Gastrocnemius medialis (tissue), 4 donors: ENCODE measurements around the gene SLC17A7. TPM values are rescaled to one million over a fixed set of nuclear protein-coding genes. Genes with fewer than 3 reads are reported as not detected.

Source experiments
- ATAC-seq, 2 donors: fragments of 150-250 bp; one replicate each; pipeline ENCODE4 v1.9.1; 2016
- DNase-seq, 2 donors: peaks; one replicate each; pipeline ENCODE4 v3.0.0-alpha.2; 2019
- H3K27ac ChIP-seq, 4 donors: fragments of 200-600 bp; sonication (generic); 1 replicate in 1 of 4; 2 replicates in 3 of 4; pipeline ENCODE4 v1.5.1; 2016 to 2018; ENCODE audit warnings: mild to moderate bottlenecking in 2 of 4, moderate library complexity in 1 of 4
- H3K27me3 ChIP-seq, 3 donors: fragments of 200-600 bp; sonication (generic) in 2 of 3; 1 replicate in 1 of 3; 2 replicates in 2 of 3; pipeline versions ENCODE4 v1.5.1 to v1.6.0; 2016 to 2019; ENCODE audit warnings: mild to moderate bottlenecking in 1 of 3, moderate library complexity in 1 of 3
- H3K36me3 ChIP-seq, 2 donors: fragments of 200-600 bp; sonication (generic) in 1 of 2; one replicate each; pipeline ENCODE4 v1.5.1; 2017 to 2018
- H3K4me1 ChIP-seq, 2 donors: fragments of 200-600 bp; sonication (generic) in 1 of 2; one replicate each; pipeline ENCODE4 v1.5.1; 2016 to 2017; ENCODE audit warnings: mild to moderate bottlenecking in 2 of 2
- H3K4me3 ChIP-seq, 4 donors: fragments of 200-600 bp; sonication (generic) in 3 of 4; 1 replicate in 1 of 4; 2 replicates in 3 of 4; pipeline ENCODE4 v1.5.1; 2016 to 2019; ENCODE audit warnings: mild to moderate bottlenecking in 2 of 4
- H3K9me3 ChIP-seq, 3 donors: fragments of 200-600 bp; sonication (generic) in 2 of 3; 1 replicate in 1 of 3; 2 replicates in 2 of 3; pipeline ENCODE4 v1.5.1; 2016 to 2019
- POLR2A ChIP-seq, 2 donors: fragments of 450-650 bp; IDR thresholded peaks; one replicate each; pipeline ENCODE4 v1.6.1; 2017; ENCODE audit warnings: antibody characterized with exemption in 2 of 2, mild to moderate bottlenecking in 2 of 2, moderate library complexity in 2 of 2
- in situ Hi-C, 4 donors: fragments of 200-750 bp; cut with MboI; loops; one replicate each; pipeline versions ENCODE4 v1.15.0 to v1.8.0; 2017; ENCODE audit warnings: low sequenced_read_pairs in 4 of 4
- intact Hi-C: fragments of 100-400 bp; cut with DNase I; formaldehyde crosslinking; loops from one replicate; pipeline ENCODE4 v1.15.1; 2023; ENCODE audit warnings: low total_unique reads
- total RNA-seq, 4 donors: library from RNA; depleted of rRNA; stranded (reverse); fragments of >200 nt; gene quantifications; one replicate each; pipeline versions ENCODE4 v1.1.0 to v1.2.3, GENCODE V29; 2016
- TF ChIP-seq, protein P1 (sequence below), 5 experiments: fragments of 450-650 bp in 3 of 5; fragments of 200-600 bp in 2 of 5; sonication (generic) in 2 of 5; IDR thresholded peaks in 4 of 5; conservative IDR thresholded peaks in 1 of 5; 1 replicate in 4 of 5; 2 replicates in 1 of 5; pipeline ENCODE4 v1.5.1; 2016 to 2019; ENCODE audit warnings: antibody characterized with exemption in 5 of 5, mild to moderate bottlenecking in 3 of 5, moderate library complexity in 3 of 5

The SLC17A7 gene
- total RNA-seq, 4 donors from 2014 or later = 0.24 to 1.6 (median 0.33) TPM

DNA sequence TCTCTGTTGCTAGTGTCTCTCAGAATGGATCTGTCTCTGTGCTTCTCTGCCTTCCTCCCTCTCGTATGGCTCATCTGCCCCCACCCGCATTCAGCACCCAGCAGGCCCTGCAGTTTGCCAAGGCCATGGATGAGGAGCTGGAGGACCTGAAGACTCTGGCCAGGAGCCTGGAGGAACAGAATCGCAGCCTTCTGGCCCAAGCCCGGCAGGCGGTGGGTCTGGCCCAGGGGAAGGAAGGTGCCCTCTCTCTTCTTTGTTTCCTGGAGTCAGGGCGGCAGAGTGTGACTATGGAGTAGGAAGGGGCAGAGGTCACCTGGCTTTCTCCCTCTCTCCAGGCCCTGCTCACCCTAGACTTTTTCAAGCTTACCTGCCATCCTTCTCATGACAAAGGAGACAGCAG, 42.4 kb downstream of the SLC17A7 start:
- Histone ChIP-seq H3K9me3 (no peaks in the 10 kb centered on the region), H3K4me1 (no peaks in the 10 kb centered on the region), H3K27ac (no peak overlapping the region), H3K27me3 (peaks cover 0 to 5% (median 2%) of the 10 kb centered on the region in 3 donors), H3K4me3 (no peak overlapping the region), H3K36me3 (no peaks in the 10 kb centered on the region)
- intact Hi-C loops = no loop called here
- no peak for TF ChIP-seq POLR2A (IDR thresholded peaks at IDR 0.05)
- TF ChIP-seq, protein P1, sequence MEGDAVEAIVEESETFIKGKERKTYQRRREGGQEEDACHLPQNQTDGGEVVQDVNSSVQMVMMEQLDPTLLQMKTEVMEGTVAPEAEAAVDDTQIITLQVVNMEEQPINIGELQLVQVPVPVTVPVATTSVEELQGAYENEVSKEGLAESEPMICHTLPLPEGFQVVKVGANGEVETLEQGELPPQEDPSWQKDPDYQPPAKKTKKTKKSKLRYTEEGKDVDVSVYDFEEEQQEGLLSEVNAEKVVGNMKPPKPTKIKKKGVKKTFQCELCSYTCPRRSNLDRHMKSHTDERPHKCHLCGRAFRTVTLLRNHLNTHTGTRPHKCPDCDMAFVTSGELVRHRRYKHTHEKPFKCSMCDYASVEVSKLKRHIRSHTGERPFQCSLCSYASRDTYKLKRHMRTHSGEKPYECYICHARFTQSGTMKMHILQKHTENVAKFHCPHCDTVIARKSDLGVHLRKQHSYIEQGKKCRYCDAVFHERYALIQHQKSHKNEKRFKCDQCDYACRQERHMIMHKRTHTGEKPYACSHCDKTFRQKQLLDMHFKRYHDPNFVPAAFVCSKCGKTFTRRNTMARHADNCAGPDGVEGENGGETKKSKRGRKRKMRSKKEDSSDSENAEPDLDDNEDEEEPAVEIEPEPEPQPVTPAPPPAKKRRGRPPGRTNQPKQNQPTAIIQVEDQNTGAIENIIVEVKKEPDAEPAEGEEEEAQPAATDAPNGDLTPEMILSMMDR (IDR thresholded peaks at IDR 0.05 in 4 of 5, conservative IDR thresholded peaks at IDR 0.05 in 1 of 5) = no peak
- ATAC-seq = no peak
- no peak for DNase-seq
- in situ Hi-C loops = loop anchor here in 2 of 4 donors (10.0 to 25.0 kb wide), 2 partner anchors 46 to 138 kb away; partner anchors contain the start of genes RCN3 (in 1 of the 2) and SLC17A7 (in 1 of the 2)

GRCh38 chr19:49398001-49398615, 43.2 kb downstream of the SLC17A7 start:
- H3K36me3 ChIP-seq = no peaks in the 10 kb centered on the region
- DNase-seq (no peak), ATAC-seq (no peak)
- in situ Hi-C loops = loop anchor here in 2 of 4 donors (10.0 to 25.0 kb wide), 2 partner anchors 47 to 139 kb away; partner anchors contain the start of genes RCN3 (in 1 of the 2) and SLC17A7 (in 1 of the 2)
- peaks cover 0 to 5% (median 2%) of the 10 kb centered on the region in 3 donors for H3K27me3 ChIP-seq
- intact Hi-C loops = no loop called here
- no peaks in the 10 kb centered on the region for H3K9me3 ChIP-seq
- no peak overlapping the region for H3K4me3 ChIP-seq
- no peaks in the 10 kb centered on the region for H3K4me1 ChIP-seq
- H3K27ac ChIP-seq = no peak overlapping the region
- no peak for TF ChIP-seq POLR2A (IDR thresholded peaks at IDR 0.05)
- TF ChIP-seq, protein P1 (IDR thresholded peaks at IDR 0.05 in 4 of 5, conservative IDR thresholded peaks at IDR 0.05 in 1 of 5) = no peak

DNA sequence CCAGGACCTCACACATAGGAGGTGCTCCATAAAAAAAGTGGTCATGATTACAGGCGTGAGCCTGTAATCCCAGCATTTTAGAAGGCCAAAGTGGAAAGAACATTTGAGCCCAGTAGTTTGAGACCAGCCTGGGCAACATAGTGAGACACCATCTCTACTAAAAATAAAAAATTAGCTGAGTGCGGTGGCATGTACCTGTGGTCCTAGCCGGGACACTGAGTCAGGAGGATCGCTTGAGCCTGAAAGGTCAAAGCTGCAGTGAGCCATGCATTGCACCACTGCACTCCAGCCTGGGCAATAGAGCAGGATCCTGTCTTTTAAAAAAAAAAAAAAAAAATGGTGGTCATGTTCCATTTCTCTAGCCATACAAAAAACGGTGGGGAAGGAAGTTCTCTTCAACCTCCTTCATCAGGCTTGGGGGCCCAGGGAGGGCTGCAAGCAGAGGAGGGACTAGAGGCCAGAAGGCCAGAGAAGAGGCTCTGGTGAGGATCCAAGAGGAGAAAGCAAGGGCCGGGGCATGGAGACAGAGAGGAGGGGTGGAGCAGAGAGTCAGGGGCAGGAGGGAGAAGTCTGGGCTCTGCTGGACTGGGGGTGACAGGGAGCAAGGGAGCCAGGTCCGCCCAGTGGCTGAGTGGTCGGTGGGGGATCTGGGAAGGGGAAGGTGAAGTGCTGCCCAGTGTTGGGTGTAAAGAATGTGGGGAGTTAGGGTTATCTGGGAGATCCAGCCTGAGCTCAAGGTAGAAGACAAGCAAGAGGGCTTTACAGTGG, 44.4 kb downstream of the SLC17A7 start:
- Histone ChIP-seq H3K36me3 (no peaks in the 10 kb centered on the region), H3K4me1 (no peaks in the 10 kb centered on the region), H3K27ac (no peak overlapping the region), H3K27me3 (peaks cover 0 to 5% (median 2%) of the 10 kb centered on the region in 3 donors), H3K9me3 (no peaks in the 10 kb centered on the region), H3K4me3 (no peak overlapping the region)
- TF ChIP-seq POLR2A (IDR thresholded peaks at IDR 0.05) = no peak
- TF ChIP-seq, protein P1 (IDR thresholded peaks at IDR 0.05 in 4 of 5, conservative IDR thresholded peaks at IDR 0.05 in 1 of 5) = no peak
- intact Hi-C loops = no loop called here
- DNase-seq = no peak
- ATAC-seq = no peak
- in situ Hi-C loops = loop anchor here in 2 of 4 donors (10.0 to 25.0 kb wide), 2 partner anchors 48 to 140 kb away; partner anchors contain the start of genes RCN3 (in 1 of the 2) and SLC17A7 (in 1 of the 2)

DNA sequence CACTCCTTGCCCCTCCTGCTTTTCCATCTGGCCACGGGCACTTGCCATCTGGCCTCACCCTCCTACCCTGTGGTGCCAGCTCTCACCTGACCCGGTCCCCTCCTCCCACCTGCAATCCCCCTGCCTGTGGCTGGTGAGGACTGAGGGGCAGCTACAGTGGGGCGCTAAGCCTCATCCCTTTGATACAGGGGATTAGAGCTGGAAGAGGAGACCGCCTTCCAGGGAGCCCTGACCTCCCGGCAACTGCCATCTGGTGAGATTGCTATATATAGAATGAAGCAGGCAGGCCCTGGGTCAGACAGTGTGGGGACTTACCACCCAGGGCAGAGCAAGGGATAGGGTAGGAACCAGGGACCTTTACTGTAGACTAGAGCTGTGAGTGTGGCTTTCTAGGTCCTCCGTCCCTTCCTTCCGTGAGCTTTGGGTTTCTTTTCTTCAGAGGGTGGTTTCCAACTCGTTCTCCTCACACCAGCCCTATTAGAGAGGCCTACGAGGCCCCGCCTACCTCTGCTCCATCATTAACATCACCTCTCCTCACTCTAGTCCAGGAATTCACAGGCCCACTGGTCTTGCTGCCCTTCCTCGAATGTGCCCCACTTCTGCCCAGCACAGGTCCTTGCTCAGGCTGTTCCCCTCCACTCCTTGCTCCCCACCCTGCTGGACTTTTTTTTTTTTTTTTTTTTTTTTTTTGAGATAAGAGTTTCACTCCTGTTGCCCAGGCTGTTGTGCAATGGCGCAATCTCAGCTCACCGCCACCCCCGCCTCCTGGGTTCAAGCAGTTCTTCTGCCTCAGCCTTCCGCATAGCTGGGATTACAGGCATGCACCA, 45.5 kb downstream of the SLC17A7 start:
- intact Hi-C loops = no loop called here
- no peak overlapping the region for H3K4me3 ChIP-seq
- in situ Hi-C loops = loop anchor here in 2 of 4 donors (10.0 to 25.0 kb wide), 2 partner anchors 49 to 142 kb away; partner anchors contain the start of genes RCN3 (in 1 of the 2) and SLC17A7 (in 1 of the 2)
- peaks cover 0 to 5% (median 2%) of the 10 kb centered on the region in 3 donors for H3K27me3 ChIP-seq
- H3K9me3 ChIP-seq = no peaks in the 10 kb centered on the region
- no peak overlapping the region for H3K27ac ChIP-seq
- no peaks in the 10 kb centered on the region for H3K36me3 ChIP-seq
- no peak for DNase-seq
- ATAC-seq = no peak
- TF ChIP-seq, protein P1 (IDR thresholded peaks at IDR 0.05 in 4 of 5, conservative IDR thresholded peaks at IDR 0.05 in 1 of 5) = no peak
- TF ChIP-seq POLR2A (IDR thresholded peaks at IDR 0.05) = no peak
- H3K4me1 ChIP-seq = no peaks in the 10 kb centered on the region
